Esophagus muscularis mucosa (tissue), 3 donors: ENCODE data around the gene TMEM141.
"Not testable (repeated sequence)": the region's sequence is repeated elsewhere in the genome, so short reads cannot be mapped to it uniquely, and the experiment has no call there.

Source experiments
- EP300 ChIP-seq: sonication (generic); formaldehyde crosslinking; IDR thresholded peaks from one replicate; pipeline ENCODE4 v1.6.1; 2017; ENCODE audit warnings: antibody characterized with exemption
- TF ChIP-seq, protein P1 (sequence below), 3 experiments: fragments of 200-600 bp in 2 of 3; fragments of 450-650 bp in 1 of 3; sonication (generic) in 2 of 3; IDR thresholded peaks; one replicate each; pipeline ENCODE4 v1.5.1; 2017 to 2019; ENCODE audit warnings: antibody characterized with exemption in 3 of 3, mild to moderate bottlenecking in 2 of 3, moderate library complexity in 1 of 3

DNA sequence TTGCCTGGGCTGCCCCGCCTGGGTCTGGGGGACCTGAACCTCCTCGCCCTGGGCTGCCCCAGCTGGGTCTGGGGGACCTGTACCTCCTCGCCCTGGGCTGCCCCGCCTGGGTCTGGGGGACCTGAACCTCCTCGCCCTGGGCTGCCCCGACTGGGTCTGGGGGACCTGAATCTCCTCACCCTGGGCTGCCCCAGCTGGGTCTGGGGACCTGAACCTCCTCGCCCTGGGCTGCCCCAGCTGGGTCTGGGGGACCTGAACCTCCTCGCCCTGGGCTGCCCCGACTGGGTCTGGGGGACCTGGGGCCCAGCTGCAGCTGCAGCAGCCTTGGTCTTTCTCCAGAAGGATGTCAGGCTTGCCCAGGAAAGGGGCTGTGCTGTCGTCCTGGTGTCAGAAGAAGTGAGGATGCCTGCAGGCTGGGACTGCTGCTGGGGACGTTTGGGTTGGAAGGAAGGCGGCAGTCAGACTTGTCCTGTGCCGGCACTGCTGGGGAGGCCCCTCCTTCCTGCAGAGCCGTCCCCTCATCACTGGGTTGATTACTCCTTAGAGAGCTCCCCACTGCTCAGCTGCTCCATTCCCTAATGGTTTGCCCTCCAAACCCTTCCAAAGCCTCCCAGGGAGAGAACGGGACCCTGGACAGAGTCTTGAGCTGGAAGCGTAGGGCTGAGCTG is 42.4 kb downstream of the TMEM141 start:
- TF ChIP-seq EP300 = not testable (repeated sequence)
- TF ChIP-seq, protein P1, sequence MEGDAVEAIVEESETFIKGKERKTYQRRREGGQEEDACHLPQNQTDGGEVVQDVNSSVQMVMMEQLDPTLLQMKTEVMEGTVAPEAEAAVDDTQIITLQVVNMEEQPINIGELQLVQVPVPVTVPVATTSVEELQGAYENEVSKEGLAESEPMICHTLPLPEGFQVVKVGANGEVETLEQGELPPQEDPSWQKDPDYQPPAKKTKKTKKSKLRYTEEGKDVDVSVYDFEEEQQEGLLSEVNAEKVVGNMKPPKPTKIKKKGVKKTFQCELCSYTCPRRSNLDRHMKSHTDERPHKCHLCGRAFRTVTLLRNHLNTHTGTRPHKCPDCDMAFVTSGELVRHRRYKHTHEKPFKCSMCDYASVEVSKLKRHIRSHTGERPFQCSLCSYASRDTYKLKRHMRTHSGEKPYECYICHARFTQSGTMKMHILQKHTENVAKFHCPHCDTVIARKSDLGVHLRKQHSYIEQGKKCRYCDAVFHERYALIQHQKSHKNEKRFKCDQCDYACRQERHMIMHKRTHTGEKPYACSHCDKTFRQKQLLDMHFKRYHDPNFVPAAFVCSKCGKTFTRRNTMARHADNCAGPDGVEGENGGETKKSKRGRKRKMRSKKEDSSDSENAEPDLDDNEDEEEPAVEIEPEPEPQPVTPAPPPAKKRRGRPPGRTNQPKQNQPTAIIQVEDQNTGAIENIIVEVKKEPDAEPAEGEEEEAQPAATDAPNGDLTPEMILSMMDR (IDR thresholded peaks at IDR 0.05) = not testable (repeated sequence)
